GM04503 (cell line): ENCODE measurements around the gene RBMXL3.
"Not testable (repeated sequence)": the region's sequence is repeated elsewhere in the genome, so short reads cannot be mapped to it uniquely, and the experiment has no call there.

Experiments used
- DNase-seq: peaks from one replicate; pipeline ENCODE4 v3.0.0-alpha.2; 2012; ENCODE audit warnings: low read depth

Gene RBMXL3

DNA sequence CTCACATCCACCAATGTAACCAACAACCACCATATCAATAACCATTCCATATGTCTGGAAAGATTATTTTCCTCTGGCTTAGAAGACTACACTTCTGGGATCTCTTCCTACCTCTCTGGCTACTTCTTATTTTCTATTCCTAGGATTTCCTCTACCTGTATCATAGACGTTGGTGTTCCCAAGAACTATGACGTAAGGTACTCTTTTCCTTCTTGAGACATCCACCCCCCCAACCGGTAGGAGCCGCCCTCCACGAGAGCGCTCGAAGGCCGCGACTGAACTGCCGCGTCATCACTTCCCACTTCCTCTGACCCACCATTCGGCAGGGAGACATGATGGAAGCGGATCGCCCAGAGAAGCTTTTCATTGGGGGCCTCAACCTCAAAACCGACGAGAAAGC is at the start of gene RBMXL3:
RBMXL3 (plus strand) TSS at position 301 of the 400 bp plus-strand sequence; CDS start at position 333, 32 bp downstream.
- no peak for DNase-seq

GRCh38 chrX:115142057-115142456 is 47.2 kb upstream of the RBMXL3 start:
- DNase-seq, result no peak

DNA sequence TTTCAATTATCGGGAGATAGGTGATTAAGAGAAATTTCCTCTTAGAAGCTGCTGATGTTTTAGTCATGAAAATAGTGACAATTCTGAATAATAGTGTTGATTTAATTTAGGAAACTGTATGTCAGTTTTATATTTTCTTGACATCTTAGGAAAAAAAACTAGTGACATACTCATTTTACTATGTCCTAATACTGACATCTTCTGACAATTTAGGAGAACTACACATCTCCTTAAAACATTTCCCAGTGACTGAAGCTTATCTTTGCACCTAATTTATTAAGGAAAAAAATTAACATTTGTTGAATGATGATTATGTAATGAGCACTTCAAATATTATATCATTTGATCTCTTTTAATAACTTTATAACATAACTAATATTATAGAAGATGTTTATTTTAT is 42.0 kb upstream of the RBMXL3 start:
- DNase-seq, result no peak

DNA sequence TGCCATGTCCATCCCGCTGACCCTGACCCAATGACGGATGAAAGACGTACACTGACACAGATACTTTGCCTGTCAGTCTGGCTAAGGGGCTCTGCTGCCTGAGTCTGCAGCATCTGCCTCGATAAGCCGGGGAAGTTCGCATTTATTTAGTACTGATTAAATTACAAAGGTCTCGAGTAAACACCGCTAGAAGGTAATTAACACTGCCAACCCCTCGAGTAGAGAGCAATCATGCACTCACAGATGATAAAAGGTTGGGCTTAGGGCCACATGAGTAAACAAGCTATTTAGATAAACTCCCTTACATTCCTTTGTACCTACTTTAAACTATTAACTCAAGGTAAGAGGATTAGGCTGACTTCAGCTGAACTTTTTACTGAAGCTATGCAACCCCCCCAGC is 16.0 kb upstream of the RBMXL3 start:
- no peak for DNase-seq

DNA sequence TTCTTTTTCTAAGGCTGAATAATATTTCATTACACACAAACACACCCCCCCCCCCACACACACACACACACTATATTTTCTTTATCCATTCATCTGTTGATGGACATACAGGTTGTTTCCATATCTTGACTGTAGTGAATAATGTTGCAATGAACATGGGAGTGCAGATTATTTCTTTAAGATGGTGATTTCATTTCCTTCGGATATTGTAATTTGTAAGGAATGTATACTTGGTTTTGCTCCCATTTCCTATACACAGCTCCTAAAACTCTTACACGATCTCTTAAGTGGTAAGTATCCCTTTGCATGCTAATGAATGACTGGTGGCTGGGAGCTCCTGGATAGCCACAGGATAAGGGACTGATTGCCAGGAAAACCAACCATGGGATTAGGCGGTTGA is 14.7 kb upstream of the RBMXL3 start:
- DNase-seq, result no peak

DNA sequence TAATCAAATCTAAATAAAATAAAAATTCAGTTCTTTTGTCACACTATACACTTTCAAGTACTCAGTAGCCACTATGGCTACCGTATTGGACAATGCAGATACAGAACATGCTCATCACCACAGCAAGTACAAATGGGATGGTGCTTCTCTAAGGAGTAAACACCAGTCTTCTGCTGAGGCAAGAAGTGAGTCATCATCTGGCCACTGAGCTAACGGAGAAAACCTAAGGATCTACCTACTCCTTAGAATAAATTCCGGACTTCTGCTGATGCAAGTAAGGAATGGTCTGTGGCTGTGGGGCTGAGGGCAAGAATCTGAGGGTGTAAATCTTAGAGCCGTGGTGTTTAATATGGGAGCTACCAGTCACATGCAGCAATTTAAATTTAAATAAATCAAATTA is 11.3 kb upstream of the RBMXL3 start:
- no peak for DNase-seq

GRCh38 chrX:115178473-115178872 is 10.7 kb upstream of the RBMXL3 start:
- no peak for DNase-seq

- peak; percentile 8 for DNase-seq
Measured at GRCh38 chrX:115183980-115184379, 5.2 kb upstream of the RBMXL3 start.

GRCh38 chrX:115189646-115190635 is 731 bp downstream of the RBMXL3 start:
- DNase-seq, result no peak

DNA sequence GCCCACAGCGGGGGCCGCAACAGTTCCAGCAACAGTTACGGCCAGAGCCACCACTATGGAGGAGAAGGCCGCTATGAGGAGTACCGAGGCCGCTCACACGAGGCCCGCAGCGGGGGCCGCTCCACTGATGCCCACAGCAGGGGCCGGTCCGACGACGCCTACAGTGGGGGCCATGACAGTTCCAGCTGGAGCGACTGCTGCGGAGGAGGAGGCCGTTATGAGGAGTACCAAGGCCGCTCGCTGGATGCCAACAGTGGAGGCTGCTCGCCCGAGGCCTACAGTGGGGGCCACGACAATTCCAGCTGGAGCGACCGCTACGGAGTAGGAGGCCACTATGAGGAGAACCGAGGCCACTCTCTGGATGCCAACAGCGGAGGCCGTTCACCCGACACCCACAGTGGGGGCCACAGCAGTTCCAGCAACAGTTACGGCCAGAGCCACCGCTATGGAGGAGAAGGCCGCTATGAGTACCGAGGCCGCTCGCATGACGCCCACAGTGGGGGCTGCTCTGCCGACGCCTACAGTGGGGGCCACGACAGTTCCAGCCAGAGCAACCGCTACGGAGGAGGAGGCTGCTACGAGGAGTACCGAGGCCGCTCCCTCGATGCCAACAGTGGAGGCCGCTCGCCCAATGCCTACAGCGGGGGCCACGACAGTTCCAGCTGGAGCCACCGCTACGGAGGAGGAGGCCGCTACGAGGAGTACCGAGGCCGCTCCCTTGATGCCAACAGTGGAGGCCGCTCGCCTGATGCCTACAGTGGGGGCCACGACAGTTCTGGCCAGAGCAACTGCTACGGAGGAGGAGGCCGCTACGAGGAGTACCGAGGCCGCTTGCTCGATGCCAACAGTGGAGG is 1.7 kb downstream of the RBMXL3 start:
- no peak for DNase-seq

- DNase-seq, result no peak
Measured at GRCh38 chrX:115191490-115192243, 2.5 kb downstream of the RBMXL3 start.

- no peak for DNase-seq
Measured at GRCh38 chrX:115192244-115192700, 3.1 kb downstream of the RBMXL3 start.

- no peak for DNase-seq
Measured at GRCh38 chrX:115204040-115204439, 14.8 kb downstream of the RBMXL3 start.

DNA sequence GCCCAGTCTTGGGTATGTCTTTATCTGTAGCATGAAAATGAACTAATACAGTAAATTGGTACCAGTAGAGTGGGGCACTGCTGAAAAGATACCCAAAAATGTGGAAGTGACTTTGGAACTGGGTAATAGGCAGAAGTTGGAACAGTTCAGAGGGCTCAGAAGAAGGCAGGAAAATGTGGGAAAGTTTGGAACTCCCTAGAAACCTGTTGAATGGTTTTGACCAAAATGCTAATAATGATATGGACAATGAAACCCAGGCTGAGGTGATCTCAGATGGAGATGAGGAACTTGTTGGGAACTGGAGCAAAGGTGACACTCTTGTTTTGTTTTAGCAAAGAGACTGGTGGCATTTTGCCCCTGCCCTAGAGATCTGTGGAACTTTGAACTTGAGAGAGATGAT is 20.3 kb downstream of the RBMXL3 start:
- DNase-seq, result not testable (repeated sequence)

DNA sequence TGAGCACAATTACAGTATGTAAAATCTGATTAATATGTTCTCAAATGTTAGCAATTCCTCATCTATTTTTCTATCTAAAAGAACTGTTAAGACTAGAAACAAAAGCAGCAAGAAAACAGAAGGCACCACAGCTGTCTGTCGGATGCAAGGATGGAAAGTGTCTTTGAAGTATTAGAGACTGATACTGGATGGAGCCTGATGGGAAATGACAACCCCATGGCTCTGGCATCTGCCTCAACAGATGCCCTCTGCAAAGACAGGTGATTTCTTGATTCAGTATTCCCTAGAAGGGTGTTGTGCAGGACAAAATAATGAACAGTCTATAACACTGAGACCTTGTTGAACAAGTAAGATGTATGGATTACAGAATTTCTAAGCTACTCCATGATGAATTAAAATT is 24.9 kb downstream of the RBMXL3 start:
- DNase-seq, result no peak

DNA sequence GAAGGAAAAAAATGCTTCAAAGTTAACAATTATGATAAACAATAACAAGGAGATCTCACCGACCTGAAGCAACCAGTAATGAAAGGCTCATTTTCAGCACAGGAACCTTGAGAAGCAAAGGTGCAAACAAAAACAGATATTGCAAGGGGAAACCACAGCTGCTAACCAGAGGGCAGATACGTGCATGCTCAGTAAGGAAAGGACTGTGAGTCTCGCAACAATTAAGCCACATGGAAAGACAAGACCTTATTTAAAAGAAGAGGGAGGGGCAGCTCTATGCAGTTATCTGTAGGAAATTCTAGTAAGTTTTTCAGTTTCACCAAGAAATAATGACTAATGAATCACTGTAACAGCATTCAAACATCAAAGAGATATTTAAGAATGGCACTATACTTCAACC is 25.4 kb downstream of the RBMXL3 start:
- DNase-seq, result no peak

DNA sequence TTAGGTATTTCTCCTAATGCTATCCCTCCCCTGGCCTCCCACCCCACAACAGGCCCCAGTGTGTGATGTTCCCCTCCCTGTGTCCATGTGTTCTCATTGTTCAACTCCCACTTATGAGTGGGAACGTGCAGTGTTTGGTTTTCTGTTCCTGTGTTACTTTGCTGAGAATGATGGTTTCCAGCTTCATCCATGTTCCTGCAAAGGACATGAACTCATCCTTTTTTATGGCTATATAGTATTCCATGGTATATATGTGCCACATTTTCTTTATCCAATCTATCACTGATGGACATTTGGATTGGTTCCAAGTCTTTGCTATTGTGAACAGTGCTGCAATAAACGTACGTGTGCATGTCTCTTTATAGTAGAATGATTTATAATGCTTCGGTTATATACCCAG is 28.1 kb downstream of the RBMXL3 start:
- DNase-seq, result not testable (repeated sequence)

DNA sequence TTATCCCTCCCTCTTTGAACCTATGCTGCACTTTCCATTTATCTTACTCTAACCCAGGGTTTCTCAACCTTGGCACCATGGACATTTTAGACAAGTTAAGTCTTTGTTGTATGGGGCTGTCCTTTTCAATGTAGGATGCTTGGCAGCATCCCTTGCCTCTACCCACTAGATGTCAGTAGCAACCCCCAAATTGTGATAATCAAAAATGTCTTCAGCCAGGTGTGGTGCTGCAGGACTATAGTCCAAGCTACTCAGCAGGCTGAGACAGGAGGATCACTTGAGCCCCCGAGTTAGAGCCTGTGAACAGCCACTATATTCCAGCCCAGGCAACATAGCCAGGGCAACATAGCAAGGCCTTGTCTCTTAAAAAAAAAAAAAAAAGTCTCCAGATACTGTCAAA is 37.7 kb downstream of the RBMXL3 start:
- DNase-seq, result no peak

DNA sequence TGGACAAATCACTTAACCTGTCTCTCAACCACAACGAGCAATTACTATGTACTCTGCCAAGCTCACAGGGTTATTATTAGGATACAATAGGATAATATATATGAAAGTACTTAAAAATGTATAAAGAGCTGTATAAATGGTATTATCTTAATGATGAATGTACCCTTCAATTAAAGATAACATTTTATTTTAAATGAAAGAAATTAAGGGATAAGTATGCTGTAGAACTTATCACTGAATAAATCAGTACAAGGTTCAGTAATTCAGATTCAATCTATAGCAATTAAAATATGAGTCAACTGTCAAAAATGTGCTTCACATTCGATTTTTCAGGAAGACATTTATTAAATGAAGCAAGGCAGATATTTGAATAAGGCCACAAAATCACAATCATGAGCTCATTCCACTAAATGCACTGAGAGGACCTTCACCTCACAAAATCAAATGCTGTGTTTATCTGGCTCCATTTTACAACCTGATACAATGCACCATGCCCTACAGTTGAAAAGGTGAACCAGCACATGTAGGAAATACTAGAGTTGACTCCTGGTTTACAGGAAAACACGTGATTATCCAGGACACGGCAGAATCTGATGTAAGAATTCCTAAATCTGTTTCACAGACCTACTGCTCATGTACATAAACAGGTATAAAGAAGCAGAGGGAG is 40.3 kb downstream of the RBMXL3 start:
- DNase-seq, result no peak

GRCh38 chrX:115232933-115233496 is 43.8 kb downstream of the RBMXL3 start:
- DNase-seq, result no peak
